ENCODE measurements around the gene MPI.

The MPI gene

DNA sequence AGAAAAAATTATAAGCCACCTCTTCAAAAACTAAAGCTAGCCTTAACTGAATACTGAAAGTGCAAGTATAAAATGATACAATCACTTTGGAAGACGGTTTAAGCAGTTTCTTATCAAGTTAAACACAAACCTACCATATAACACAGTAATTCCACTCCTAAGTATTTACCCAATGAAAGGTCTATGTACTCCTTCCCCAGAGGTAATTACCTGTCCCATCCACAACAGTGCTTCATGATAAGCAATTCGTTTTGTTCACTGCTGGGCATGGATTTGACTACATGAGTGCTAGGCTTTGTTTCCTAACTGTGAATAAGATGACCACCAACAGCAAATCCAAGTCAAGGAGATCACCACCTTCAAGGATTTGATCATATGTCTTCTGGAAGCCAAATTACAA is 43.7 kb downstream of the MPI start:
- DNase-seq (ENCODE audit: low read depth): no peak
- H3K4me3 ChIP-seq (ENCODE audit: low read depth, low read length): no peak overlapping the region
- TF ChIP-seq POLR2A (IDR thresholded peaks at IDR 0.05; ENCODE audit: extremely low read depth, insufficient read length) (no peak), MYC (IDR thresholded peaks at IDR 0.05; ENCODE audit: low read depth, low read length) (no peak)
- TF ChIP-seq, protein P1, sequence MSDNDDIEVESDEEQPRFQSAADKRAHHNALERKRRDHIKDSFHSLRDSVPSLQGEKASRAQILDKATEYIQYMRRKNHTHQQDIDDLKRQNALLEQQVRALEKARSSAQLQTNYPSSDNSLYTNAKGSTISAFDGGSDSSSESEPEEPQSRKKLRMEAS (IDR thresholded peaks at IDR 0.05; ENCODE audit: low read depth, low read length): no peak
- TF ChIP-seq, protein P2, sequence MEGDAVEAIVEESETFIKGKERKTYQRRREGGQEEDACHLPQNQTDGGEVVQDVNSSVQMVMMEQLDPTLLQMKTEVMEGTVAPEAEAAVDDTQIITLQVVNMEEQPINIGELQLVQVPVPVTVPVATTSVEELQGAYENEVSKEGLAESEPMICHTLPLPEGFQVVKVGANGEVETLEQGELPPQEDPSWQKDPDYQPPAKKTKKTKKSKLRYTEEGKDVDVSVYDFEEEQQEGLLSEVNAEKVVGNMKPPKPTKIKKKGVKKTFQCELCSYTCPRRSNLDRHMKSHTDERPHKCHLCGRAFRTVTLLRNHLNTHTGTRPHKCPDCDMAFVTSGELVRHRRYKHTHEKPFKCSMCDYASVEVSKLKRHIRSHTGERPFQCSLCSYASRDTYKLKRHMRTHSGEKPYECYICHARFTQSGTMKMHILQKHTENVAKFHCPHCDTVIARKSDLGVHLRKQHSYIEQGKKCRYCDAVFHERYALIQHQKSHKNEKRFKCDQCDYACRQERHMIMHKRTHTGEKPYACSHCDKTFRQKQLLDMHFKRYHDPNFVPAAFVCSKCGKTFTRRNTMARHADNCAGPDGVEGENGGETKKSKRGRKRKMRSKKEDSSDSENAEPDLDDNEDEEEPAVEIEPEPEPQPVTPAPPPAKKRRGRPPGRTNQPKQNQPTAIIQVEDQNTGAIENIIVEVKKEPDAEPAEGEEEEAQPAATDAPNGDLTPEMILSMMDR (IDR thresholded peaks at IDR 0.05; ENCODE audit: low read depth, low read length): no peak

DNA sequence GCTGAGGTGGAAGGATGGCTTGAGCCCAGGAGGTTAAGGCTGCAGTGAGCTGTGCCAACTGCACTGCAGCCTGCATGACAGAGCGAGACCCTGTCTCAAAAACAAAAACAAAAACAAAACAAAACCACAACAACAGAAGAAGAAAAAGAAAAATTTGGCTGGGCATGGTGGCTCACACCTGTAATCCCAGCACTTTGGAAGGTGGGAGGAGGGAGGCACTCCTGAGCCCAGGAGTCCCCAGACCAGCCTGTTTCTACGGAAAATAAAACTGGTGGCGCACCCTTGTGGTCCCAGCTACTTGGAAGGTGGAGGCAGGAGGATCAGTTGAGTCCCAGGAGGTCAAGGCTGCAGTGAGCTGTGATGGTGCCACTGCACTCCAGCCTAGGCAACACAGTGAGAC is 45.4 kb downstream of the MPI start:
- TF ChIP-seq, protein P2 (IDR thresholded peaks at IDR 0.05; ENCODE audit: low read depth, low read length): peak; percentile 12
- DNase-seq (ENCODE audit: low read depth): peak; percentile 41
- peak overlapping the region; percentile 17 for H3K4me3 ChIP-seq (ENCODE audit: low read depth, low read length)

DNA sequence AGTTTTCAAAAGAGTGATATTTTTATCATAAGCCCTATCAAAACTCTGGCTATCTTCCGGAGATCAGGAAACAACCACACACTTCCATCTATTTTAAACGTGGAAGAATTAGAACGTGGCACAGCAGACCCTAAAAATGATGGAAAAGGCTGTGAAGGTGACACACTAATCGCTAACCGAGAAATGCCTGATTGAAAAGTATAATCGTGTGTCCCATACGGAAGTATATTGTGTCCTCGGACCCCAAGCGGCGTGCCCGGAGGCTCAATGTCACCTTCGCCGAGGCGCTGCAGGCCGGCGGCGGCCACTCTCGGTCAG is 47.4 kb downstream of the MPI start:
- peak overlapping the region; percentile 83 for H3K4me3 ChIP-seq (ENCODE audit: low read depth, low read length)
- TF ChIP-seq, protein P2 (IDR thresholded peaks at IDR 0.05; ENCODE audit: low read depth, low read length): no peak
- TF ChIP-seq, protein P1 (IDR thresholded peaks at IDR 0.05; ENCODE audit: low read depth, low read length): peak; percentile 79
- peak; percentile 40; the same call in 1 of the 2 replicates for TF ChIP-seq MYC (IDR thresholded peaks at IDR 0.05; ENCODE audit: low read depth, low read length)
- no peak for DNase-seq (ENCODE audit: low read depth)

DNA sequence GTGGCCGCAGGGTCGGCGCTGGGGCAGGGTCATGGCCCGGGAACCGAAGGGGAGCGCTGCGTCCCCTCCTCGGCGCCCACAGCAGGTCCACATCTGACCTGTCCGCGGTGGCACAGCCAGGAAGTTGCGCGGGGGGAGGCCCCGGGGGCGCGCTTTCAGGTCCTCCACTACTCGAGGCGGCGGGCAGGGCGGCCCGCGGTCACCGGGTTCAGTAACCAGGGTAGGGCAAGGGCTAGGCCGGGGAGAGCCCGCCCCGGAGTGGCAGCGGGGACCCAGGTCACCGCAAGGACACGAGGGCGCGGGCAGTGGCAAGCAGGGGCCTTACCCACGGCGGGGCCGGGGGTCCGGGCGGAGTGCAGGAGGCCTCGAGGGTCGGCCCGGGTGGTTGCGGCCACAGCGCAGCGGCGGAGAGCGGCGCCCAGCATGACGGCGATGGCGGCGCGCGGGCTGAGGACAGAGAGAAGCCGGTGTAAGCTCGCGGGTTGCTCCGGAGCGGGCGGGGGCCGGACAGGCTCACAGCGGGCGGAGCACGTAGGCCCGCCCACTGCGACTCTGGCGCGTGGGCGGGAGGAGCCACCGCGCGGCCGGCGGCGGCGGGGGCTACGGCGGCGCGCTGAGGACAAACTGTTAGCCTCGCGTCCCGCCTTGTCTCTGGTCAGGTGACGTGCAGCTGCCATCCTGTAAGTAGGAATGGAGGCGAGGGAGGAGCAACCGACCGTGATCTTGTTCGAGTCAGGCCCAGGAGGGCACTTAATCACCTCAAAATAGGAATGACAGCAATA is 47.9 kb downstream of the MPI start, which contains the start of gene COX5A:
Gene COX5A, minus strand, starts transcription at position 484 of the 782 bp plus-strand sequence. Its CDS starts 59 bp downstream, at position 425.
- TF ChIP-seq, protein P2 (IDR thresholded peaks at IDR 0.05; ENCODE audit: low read depth, low read length): no peak
- peak; percentile 88 for TF ChIP-seq POLR2A (IDR thresholded peaks at IDR 0.05; ENCODE audit: extremely low read depth, insufficient read length)
- TF ChIP-seq MYC (IDR thresholded peaks at IDR 0.05; ENCODE audit: low read depth, low read length): peak; percentile 95
- TF ChIP-seq, protein P1 (IDR thresholded peaks at IDR 0.05; ENCODE audit: low read depth, low read length): peak; percentile 81
- peak; percentile 96 for DNase-seq (ENCODE audit: low read depth)
- H3K4me3 ChIP-seq (ENCODE audit: low read depth, low read length): peak within 1 kb of the TSS; percentile 83

DNA sequence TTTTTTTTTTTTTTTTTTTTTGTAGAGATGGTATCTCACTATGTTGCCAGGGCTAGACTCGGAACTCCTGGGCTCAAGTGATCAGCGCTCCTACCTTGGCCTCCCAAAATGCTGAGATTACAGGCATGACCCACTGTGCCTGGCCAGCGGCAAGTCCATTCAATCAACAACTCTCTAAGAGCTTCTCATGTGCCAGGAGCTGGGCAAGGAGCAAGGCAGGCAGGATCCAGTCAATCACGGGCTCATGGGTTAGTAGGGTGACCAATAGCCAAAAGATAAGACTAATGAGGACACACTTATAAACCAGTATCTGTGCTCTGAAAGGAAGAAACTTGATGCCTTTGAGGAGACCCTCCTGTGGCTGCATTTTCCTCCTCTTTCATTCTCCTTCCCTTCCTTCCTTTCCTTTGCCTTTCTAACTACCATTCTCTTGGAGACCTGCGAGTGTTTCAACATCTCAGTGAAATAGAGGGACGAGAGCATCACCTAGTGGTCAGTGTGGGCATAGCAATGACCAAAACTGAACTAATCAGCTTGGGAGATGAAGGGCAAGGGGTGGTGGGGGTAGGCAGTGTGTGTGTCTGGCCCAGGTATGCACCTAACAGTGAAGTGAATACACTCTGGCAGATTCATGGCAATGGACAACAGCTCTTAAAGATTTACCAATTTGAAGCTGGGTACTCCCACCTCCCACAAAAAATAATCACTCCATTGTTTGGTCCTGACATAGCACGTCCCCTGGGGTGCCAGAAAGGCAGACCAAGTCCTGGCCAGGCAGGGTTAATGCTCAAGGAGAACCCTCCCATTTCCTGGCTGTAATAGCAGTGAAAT is 60.5 kb downstream of the MPI start:
- H3K4me3 ChIP-seq (ENCODE audit: low read depth, low read length): no peak overlapping the region
- DNase-seq (ENCODE audit: low read depth): peak; percentile 81
- TF ChIP-seq, protein P1 (IDR thresholded peaks at IDR 0.05; ENCODE audit: low read depth, low read length): peak; percentile 38; the same call in 1 of the 2 replicates
- TF ChIP-seq POLR2A (IDR thresholded peaks at IDR 0.05; ENCODE audit: extremely low read depth, insufficient read length) (no peak), MYC (IDR thresholded peaks at IDR 0.05; ENCODE audit: low read depth, low read length) (peak; percentile 23; the same call in 1 of the 2 replicates)
- TF ChIP-seq, protein P2 (IDR thresholded peaks at IDR 0.05; ENCODE audit: low read depth, low read length): peak; percentile 99

Measured in NB4 (cell line).